Ishikawa (cell line): ENCODE results near the gene CHCHD5.
A peak's percentile ranks its signal among the peaks of the same experiment; 100 is the strongest.

Experiments used
- CEBPB ChIP-seq: IDR thresholded peaks from 2 replicates; pipeline ENCODE4 v1.6.1; 2012
- CREB1 ChIP-seq: IDR thresholded peaks from 2 replicates; pipeline ENCODE4 v1.6.1; 2012; ENCODE audit warnings: low read depth
- EGR1 ChIP-seq: IDR thresholded peaks from 2 replicates; pipeline ENCODE4 v1.6.1; 2012
- EP300 ChIP-seq: IDR thresholded peaks from 2 replicates; pipeline ENCODE4 v1.6.1; 2012; ENCODE audit warnings: borderline replicate concordance
- FOXM1 ChIP-seq: IDR thresholded peaks from 2 replicates; pipeline ENCODE4 v1.6.1; 2012; ENCODE audit warnings: low read depth, borderline replicate concordance
- NFIC ChIP-seq: IDR thresholded peaks from 2 replicates; pipeline ENCODE4 v1.6.1; 2012
- RAD21 ChIP-seq: IDR thresholded peaks from 2 replicates; pipeline ENCODE4 v1.6.1; 2012; ENCODE audit warnings: low read depth
- TAF1 ChIP-seq: IDR thresholded peaks from 2 replicates; pipeline ENCODE4 v1.6.1; 2012; ENCODE audit warnings: low read depth, mild to moderate bottlenecking
- TCF12 ChIP-seq: IDR thresholded peaks from 2 replicates; pipeline ENCODE4 v1.6.1; 2012; ENCODE audit warnings: low read depth
- TEAD4 ChIP-seq: IDR thresholded peaks from 2 replicates; pipeline ENCODE4 v1.6.1; 2012
- YY1 ChIP-seq: IDR thresholded peaks from 2 replicates; pipeline ENCODE4 v1.6.1; 2012; ENCODE audit warnings: low read depth
- ZBTB7A ChIP-seq: IDR thresholded peaks from 2 replicates; pipeline ENCODE4 v1.6.1; 2012; ENCODE audit warnings: low read depth
- TF ChIP-seq, protein P1 (sequence below): IDR thresholded peaks from 2 replicates; pipeline ENCODE4 v1.6.1; 2012
- TF ChIP-seq, protein P2 (sequence below): IDR thresholded peaks from 2 replicates; pipeline ENCODE4 v1.6.1; 2012; ENCODE audit warnings: low read depth, mild to moderate bottlenecking
- TF ChIP-seq, protein P3 (sequence below): IDR thresholded peaks from 2 replicates; pipeline ENCODE4 v1.6.1; 2012

The CHCHD5 gene

DNA sequence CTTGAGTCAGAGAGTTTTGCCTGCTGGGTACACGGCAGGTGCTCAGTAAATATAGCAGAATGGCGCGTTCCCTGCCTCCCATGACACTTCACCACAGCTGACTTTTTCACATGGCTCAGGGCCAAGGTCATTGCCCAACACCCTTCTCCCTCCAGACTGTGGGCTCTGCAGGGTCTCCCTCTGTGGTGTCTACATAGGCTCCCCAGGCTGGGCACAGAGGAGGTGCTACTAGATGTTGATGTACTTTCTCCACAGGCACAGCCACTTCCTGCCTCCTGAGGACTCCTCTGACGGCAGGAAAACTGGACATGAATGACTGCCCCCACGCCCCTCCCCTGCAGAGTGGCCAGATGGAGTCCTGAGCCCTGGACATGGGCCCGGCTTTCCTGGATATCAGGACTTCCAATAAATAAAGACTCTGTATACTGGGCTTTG is 4.2 kb downstream of the CHCHD5 start:
- no peak for TF ChIP-seq TAF1
- 0 out of 2 replicates have a peak, but pooled peaks have one; percentile 16 for TF ChIP-seq NFIC

DNA sequence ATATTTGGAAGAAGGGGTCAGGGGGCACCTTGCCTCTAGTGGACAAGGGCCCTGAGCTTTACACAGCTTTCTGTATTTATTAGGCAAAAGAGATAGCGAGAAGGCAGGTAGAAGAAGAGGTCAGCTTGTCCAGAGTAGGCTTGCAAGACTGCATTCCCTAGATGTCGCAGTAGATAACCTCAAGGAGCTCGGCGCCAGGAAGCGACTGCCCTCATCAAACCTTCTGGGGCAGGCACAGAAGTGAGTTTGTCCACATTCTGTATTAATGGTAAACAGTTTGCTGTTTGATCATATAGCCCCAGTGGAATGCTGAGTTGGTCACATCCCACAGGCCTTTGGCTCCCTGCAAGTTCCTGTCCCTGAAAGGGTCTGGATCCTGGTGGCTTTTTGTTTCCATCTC is 7.0 kb downstream of the CHCHD5 start:
- no peak for TF ChIP-seq TAF1
- TF ChIP-seq, protein P1, sequence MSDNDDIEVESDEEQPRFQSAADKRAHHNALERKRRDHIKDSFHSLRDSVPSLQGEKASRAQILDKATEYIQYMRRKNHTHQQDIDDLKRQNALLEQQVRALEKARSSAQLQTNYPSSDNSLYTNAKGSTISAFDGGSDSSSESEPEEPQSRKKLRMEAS, result no peak
- TF ChIP-seq, protein P2, sequence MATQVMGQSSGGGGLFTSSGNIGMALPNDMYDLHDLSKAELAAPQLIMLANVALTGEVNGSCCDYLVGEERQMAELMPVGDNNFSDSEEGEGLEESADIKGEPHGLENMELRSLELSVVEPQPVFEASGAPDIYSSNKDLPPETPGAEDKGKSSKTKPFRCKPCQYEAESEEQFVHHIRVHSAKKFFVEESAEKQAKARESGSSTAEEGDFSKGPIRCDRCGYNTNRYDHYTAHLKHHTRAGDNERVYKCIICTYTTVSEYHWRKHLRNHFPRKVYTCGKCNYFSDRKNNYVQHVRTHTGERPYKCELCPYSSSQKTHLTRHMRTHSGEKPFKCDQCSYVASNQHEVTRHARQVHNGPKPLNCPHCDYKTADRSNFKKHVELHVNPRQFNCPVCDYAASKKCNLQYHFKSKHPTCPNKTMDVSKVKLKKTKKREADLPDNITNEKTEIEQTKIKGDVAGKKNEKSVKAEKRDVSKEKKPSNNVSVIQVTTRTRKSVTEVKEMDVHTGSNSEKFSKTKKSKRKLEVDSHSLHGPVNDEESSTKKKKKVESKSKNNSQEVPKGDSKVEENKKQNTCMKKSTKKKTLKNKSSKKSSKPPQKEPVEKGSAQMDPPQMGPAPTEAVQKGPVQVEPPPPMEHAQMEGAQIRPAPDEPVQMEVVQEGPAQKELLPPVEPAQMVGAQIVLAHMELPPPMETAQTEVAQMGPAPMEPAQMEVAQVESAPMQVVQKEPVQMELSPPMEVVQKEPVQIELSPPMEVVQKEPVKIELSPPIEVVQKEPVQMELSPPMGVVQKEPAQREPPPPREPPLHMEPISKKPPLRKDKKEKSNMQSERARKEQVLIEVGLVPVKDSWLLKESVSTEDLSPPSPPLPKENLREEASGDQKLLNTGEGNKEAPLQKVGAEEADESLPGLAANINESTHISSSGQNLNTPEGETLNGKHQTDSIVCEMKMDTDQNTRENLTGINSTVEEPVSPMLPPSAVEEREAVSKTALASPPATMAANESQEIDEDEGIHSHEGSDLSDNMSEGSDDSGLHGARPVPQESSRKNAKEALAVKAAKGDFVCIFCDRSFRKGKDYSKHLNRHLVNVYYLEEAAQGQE, result no peak
- TF ChIP-seq CREB1, result no peak
- TF ChIP-seq EP300, result no peak
- TF ChIP-seq TCF12, result no peak
- TF ChIP-seq EGR1, result no peak
- TF ChIP-seq FOXM1, result no peak
- TF ChIP-seq RAD21, result no peak
- no peak for TF ChIP-seq ZBTB7A
- no peak for TF ChIP-seq NFIC
- TF ChIP-seq YY1, result no peak
- no peak for TF ChIP-seq TEAD4
- TF ChIP-seq CEBPB, result no peak
- TF ChIP-seq, protein P3, sequence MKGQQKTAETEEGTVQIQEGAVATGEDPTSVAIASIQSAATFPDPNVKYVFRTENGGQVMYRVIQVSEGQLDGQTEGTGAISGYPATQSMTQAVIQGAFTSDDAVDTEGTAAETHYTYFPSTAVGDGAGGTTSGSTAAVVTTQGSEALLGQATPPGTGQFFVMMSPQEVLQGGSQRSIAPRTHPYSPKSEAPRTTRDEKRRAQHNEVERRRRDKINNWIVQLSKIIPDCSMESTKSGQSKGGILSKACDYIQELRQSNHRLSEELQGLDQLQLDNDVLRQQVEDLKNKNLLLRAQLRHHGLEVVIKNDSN, result no peak

DNA sequence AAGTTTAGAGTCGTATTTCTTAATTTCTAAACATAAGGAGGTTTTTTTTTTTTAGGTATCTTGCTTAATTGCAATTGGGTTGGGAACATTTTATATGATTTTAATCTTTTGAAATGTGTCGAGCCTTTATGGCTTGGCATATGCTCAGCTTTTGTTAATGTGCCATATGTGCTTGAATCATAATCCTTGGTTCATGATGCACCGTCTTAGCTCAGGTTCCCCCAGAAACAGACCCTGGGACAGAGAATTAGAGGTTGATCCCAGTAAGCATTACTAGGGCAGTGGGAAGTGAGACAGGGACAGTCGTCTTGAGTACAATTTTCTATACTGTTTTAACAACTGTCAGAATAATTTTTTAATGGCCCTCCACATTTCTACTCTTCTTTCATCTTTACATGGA is 9.3 kb downstream of the CHCHD5 start:
- TF ChIP-seq, protein P3, result no peak
- TF ChIP-seq EP300, result no peak
- no peak for TF ChIP-seq TAF1
- TF ChIP-seq EGR1, result no peak
- TF ChIP-seq TCF12, result no peak

DNA sequence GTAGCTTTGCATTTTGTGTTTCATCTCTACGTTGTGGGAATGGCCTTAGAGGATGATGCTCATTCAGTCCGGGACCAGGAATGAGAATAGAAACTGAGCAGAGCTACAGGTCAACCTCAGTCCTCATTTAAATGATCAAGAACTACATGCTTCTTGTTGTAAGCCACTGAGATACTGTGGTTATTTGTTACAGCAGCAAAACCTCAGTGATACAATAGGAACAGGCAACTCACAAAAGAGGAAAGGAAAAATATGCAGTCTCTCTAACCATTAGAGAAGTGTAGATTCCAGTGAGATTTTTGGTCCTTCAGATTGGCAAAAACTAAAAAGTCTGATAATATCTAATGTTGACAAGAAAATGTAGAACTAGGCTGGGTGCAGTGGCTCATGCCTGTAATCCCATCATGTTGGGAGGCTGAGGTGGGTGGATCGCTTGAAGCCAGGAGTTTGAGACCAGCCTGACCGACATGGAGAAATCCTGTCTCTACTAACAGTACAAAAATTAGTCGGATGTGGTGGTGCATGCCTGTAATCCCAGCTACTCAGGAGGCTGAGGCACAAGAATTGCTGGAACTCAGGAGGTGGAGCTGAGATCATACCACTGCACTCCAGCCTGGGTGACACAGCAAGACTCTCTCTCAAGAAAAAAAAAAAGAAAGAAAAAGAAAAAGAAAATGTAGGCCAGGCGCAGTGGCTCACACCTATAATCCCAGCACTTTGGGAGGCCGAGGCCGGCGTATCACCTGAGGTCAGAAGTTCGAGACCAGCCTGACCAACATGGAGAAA is 13.3 kb downstream of the CHCHD5 start:
- TF ChIP-seq, protein P3, result no peak
- TF ChIP-seq, protein P1, result no peak
- no peak for TF ChIP-seq NFIC

DNA sequence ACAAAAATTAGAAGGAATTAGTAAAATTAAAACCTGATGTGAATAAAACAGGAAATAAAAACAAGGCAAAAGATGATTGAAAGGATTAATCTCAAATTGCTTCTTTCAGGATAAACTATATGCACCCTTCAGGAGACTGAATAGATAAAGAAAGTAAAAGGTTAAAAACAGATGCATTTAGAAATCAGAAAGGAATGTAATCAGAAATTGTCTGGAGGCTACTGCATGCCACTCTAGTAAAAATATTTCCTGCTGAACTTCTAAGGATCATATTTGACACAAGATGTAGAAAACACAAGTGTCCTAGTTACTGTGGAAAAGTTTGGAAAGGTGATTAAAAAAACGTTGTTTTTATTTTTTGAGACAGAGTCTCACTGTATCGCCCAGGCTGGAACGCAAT is 16.2 kb downstream of the CHCHD5 start:
- no peak for TF ChIP-seq EGR1

DNA sequence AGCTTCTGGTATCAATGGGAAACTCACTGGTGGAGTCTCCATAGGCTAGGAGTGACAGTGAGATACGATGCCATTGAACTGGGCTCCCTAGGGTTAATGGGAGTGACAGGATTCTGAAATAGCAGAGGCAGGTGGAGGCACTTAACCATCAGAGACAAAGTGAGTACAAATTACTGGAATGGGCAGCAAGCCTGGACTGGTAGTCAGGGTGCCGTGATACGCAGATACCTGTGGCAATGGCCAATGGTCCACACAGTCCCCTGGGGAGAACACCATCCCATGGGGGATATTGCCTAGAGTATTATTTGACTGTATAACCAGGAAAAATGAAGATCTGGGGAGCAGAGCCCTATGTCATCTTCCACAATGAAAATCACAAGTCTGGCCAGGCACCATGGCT is 17.3 kb downstream of the CHCHD5 start:
- no peak for TF ChIP-seq YY1
- no peak for TF ChIP-seq ZBTB7A

DNA sequence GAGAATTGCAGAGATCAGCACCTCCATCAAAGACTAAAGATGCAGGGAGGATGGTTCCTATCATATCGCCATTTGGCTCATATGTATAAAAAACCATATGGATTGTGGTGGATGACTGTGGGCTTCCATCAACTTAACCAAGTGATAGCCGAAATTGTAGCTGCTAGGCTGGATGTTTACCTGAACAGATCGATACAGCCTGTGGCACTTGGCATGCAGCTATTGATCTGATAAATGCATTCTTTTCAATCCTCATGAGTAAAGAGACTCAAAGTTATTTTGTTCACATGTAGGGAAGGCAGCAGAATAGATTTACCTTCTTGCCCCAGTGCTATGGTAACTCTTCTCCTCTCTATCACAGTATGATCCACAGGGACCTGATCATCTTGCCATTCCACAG is 18.5 kb downstream of the CHCHD5 start:
- TF ChIP-seq TAF1, result no peak
- no peak for TF ChIP-seq EP300
- TF ChIP-seq, protein P2, result no peak
- TF ChIP-seq TCF12, result no peak
- TF ChIP-seq, protein P1, result no peak
- TF ChIP-seq RAD21, result no peak
- TF ChIP-seq, protein P3, result no peak
- TF ChIP-seq YY1, result no peak
- no peak for TF ChIP-seq CREB1
- TF ChIP-seq EGR1, result no peak
- no peak for TF ChIP-seq ZBTB7A
- no peak for TF ChIP-seq TEAD4
- TF ChIP-seq NFIC, result no peak
- no peak for TF ChIP-seq FOXM1
- TF ChIP-seq CEBPB, result no peak
